ENCODE results near the gene FOXN3.

The FOXN3 gene

DNA sequence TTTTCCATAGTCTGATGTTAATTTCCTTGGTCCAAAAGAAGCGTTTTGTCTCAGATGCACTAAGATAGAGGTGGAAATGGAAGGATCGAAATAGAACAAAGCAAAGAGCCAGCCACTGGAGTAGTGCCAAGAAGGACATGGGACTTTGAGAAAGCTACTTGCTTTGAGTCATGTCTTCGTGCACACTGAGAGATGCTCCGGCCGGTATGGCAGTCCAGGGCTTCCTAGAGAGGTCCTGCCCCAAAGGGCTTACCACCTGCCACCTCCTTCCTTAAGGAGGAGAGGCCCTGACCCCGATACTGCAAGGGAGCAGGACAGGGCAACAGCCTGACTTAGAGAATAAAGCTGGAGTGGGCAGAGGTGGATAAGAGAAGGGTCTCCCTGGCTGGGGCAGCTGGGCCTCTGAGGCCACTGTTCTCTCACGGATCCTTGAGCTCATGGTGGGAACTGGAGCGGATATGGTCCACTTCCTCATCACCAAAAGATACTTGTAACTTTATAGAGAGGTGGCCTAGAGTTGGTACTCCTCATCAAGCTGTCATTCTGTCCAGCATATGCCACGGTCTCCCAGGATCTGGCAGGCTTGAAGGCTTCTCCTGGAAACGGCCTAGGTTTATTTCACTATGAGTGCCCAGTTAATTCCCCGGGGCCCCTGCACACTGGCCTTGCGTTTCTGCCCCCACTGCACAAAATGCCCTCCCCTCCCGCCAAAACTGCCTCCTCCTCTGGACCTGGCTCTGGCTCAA is 57.4 kb downstream of the FOXN3 start:
- H3K4me3 ChIP-seq: no peak overlapping the region
- no peaks in the 10 kb centered on the region for H3K36me3 ChIP-seq (ENCODE audit: insufficient read depth, low read length)
- DNase-seq (ENCODE audit: low read depth, low spot score): no peak
- no peak overlapping the region for H3K27ac ChIP-seq
- TF ChIP-seq FOXP2 (optimal IDR thresholded peaks at IDR 0.05; ENCODE audit: control extremely low read depth, extremely low read length, insufficient read depth): no peak
- no peak for TF ChIP-seq EZH2 (IDR thresholded peaks at IDR 0.05)
- no peak for TF ChIP-seq POLR2AphosphoS5 (IDR thresholded peaks at IDR 0.05; ENCODE audit: borderline replicate concordance, low read depth, low read length)
- H3K9me3 ChIP-seq (ENCODE audit: low read depth, low read length): no peaks in the 10 kb centered on the region
- no peak overlapping the region for H3K9ac ChIP-seq (ENCODE audit: insufficient read length)

- no peak for DNase-seq (ENCODE audit: low read depth, low spot score)
- TF ChIP-seq FOXP2 (optimal IDR thresholded peaks at IDR 0.05; ENCODE audit: control extremely low read depth, extremely low read length, insufficient read depth) (no peak), EZH2 (IDR thresholded peaks at IDR 0.05) (no peak), POLR2AphosphoS5 (IDR thresholded peaks at IDR 0.05; ENCODE audit: borderline replicate concordance, low read depth, low read length) (no peak)
These were observed 59.3 kb downstream of the FOXN3 start for GRCh38 chr14:89357655-89358297.

GRCh38 chr14:89356927-89357326 is 60.1 kb downstream of the FOXN3 start:
- H3K27ac ChIP-seq: no peak overlapping the region
- TF ChIP-seq FOXP2 (optimal IDR thresholded peaks at IDR 0.05; ENCODE audit: control extremely low read depth, extremely low read length, insufficient read depth): no peak
- no peak for TF ChIP-seq POLR2AphosphoS5 (IDR thresholded peaks at IDR 0.05; ENCODE audit: borderline replicate concordance, low read depth, low read length)
- TF ChIP-seq EZH2 (IDR thresholded peaks at IDR 0.05): no peak
- no peak overlapping the region for H3K9ac ChIP-seq (ENCODE audit: insufficient read length)
- no peaks in the 10 kb centered on the region for H3K36me3 ChIP-seq (ENCODE audit: insufficient read depth, low read length)
- no peaks in the 10 kb centered on the region for H3K9me3 ChIP-seq (ENCODE audit: low read depth, low read length)
- H3K4me3 ChIP-seq: no peak overlapping the region
- no peak for DNase-seq (ENCODE audit: low read depth, low spot score)

More at GRCh38 chr14:89357655-89358297, 59.3 kb downstream of the FOXN3 start:
- H3K27ac ChIP-seq: no peak overlapping the region
- no peak overlapping the region for H3K9ac ChIP-seq (ENCODE audit: insufficient read length)
- H3K36me3 ChIP-seq (ENCODE audit: insufficient read depth, low read length): no peaks in the 10 kb centered on the region
- no peaks in the 10 kb centered on the region for H3K9me3 ChIP-seq (ENCODE audit: low read depth, low read length)
- H3K4me3 ChIP-seq: no peak overlapping the region

DNA sequence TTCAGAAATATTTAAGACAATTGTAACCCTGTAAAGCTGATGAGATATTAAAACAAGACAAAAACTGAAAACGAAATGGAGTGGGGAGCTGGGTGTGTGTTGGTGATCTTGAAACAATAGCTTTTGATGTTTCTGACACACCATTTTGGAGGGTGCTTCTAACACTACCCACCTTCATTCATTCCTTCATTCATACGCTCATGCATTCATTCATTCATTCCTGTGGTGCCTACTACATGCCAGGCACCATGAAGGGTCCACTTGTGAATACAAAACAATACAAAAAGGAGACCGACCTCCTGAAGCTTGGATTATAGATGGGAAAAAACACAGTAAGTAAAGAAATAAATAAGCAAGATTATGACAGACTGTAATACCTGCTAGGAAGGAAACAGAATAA is 60.5 kb downstream of the FOXN3 start:
- no peak overlapping the region for H3K27ac ChIP-seq
- TF ChIP-seq EZH2 (IDR thresholded peaks at IDR 0.05): no peak
- TF ChIP-seq FOXP2 (optimal IDR thresholded peaks at IDR 0.05; ENCODE audit: control extremely low read depth, extremely low read length, insufficient read depth): no peak
- TF ChIP-seq POLR2AphosphoS5 (IDR thresholded peaks at IDR 0.05; ENCODE audit: borderline replicate concordance, low read depth, low read length): no peak
- H3K9me3 ChIP-seq (ENCODE audit: low read depth, low read length): no peaks in the 10 kb centered on the region
- H3K4me3 ChIP-seq: no peak overlapping the region
- no peak for DNase-seq (ENCODE audit: low read depth, low spot score)
- H3K36me3 ChIP-seq (ENCODE audit: insufficient read depth, low read length): no peaks in the 10 kb centered on the region
- H3K9ac ChIP-seq (ENCODE audit: insufficient read length): no peak overlapping the region

DNA sequence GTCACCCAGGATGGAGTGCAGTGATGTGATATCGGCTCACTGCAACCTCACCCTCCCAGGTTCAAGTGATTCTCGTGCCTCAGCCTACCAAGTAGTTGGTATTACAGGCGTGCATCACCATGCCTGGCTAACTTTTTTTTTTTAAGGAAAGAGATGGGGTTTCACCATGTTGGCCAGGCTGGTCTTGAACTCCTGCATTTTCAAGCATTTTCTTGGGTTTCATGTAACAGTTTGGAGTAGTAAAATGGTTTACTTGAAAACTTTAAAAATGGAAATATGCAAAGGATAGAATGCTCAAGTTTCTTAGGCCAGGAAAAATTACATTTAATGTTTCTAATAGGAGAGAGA is 63.3 kb downstream of the FOXN3 start:
- Histone ChIP-seq H3K4me3 (no peak overlapping the region), H3K9ac (ENCODE audit: insufficient read length) (no peak overlapping the region), H3K9me3 (ENCODE audit: low read depth, low read length) (no peaks in the 10 kb centered on the region), H3K27ac (no peak overlapping the region), H3K36me3 (ENCODE audit: insufficient read depth, low read length) (peaks cover 13% of the 10 kb centered on the region)
- no peak for DNase-seq (ENCODE audit: low read depth, low spot score)
- TF ChIP-seq POLR2AphosphoS5 (IDR thresholded peaks at IDR 0.05; ENCODE audit: borderline replicate concordance, low read depth, low read length) (no peak), FOXP2 (optimal IDR thresholded peaks at IDR 0.05; ENCODE audit: control extremely low read depth, extremely low read length, insufficient read depth) (no peak), EZH2 (IDR thresholded peaks at IDR 0.05) (no peak)

GRCh38 chr14:89352976-89353765 is 63.9 kb downstream of the FOXN3 start:
- H3K27ac ChIP-seq: no peak overlapping the region; the same call in 1 of the 2 replicates
- no peaks in the 10 kb centered on the region for H3K9me3 ChIP-seq (ENCODE audit: low read depth, low read length)
- H3K4me3 ChIP-seq: no peak overlapping the region
- H3K9ac ChIP-seq (ENCODE audit: insufficient read length): no peak overlapping the region
- H3K36me3 ChIP-seq (ENCODE audit: insufficient read depth, low read length): peaks cover 13% of the 10 kb centered on the region
- TF ChIP-seq EZH2 (IDR thresholded peaks at IDR 0.05): no peak
- no peak for TF ChIP-seq FOXP2 (optimal IDR thresholded peaks at IDR 0.05; ENCODE audit: control extremely low read depth, extremely low read length, insufficient read depth)
- TF ChIP-seq POLR2AphosphoS5 (IDR thresholded peaks at IDR 0.05; ENCODE audit: borderline replicate concordance, low read depth, low read length): no peak
- DNase-seq (ENCODE audit: low read depth, low spot score): no peak

DNA sequence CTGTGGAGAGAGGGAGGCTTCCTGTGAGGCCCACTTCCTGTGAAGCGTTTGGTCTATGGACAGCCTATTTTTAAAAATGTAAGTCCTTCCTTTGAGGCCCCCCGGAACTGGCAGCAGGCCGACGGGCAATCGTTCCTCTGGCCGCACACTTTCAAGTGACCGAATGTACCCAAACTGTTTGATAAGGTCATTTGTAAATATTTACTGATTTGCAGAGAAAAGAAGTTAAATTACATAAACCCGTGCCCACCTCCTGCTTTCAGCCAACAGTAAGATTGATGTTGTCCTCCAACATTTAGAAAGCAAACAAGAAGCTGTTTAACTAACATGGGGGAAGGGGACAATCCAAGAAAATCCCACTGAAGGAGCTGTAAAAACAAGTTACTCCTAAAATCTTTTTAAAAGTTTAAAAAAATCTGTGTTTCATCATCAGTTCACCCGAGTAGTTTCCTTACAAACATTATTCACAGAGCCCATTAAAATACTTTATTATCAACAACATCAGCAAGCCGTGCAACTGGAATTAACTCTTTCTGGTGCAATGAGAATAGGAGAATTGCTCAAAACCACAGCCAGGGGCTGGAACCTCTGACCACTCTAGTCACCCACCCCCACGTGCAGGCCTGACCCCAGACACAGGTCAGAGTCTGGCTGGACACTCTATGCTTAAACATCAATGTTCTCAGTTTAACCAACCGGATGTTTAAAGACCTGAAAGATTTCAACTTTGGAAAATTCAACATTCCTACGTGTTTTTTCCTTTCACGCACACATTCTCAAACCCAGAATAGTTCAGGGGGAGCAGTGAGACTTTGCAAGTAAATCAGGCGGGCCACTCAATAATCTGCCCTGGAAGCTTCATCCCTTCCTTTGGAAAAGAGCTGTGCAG is 65.3 kb downstream of the FOXN3 start:
- Histone ChIP-seq H3K4me3 (peak overlapping the region; percentile 73), H3K36me3 (ENCODE audit: insufficient read depth, low read length) (peaks cover 13% of the 10 kb centered on the region), H3K27ac (peak overlapping the region; percentile 100), H3K9ac (ENCODE audit: insufficient read length) (peak overlapping the region; percentile 84), H3K9me3 (ENCODE audit: low read depth, low read length) (no peaks in the 10 kb centered on the region)
- DNase-seq (ENCODE audit: low read depth, low spot score): peak; percentile 50
- no peak for TF ChIP-seq EZH2 (IDR thresholded peaks at IDR 0.05)
- no peak for TF ChIP-seq FOXP2 (optimal IDR thresholded peaks at IDR 0.05; ENCODE audit: control extremely low read depth, extremely low read length, insufficient read depth)
- no peak; the same call in 1 of the 2 replicates for TF ChIP-seq POLR2AphosphoS5 (IDR thresholded peaks at IDR 0.05; ENCODE audit: borderline replicate concordance, low read depth, low read length)

All from SK-N-MC (cell line).